ENCODE results near the gene DGKQ.

Gene DGKQ

GRCh38 chr4:955161-955921 lies 18.0 kb downstream of the DGKQ start:
- TF ChIP-seq, protein P1, sequence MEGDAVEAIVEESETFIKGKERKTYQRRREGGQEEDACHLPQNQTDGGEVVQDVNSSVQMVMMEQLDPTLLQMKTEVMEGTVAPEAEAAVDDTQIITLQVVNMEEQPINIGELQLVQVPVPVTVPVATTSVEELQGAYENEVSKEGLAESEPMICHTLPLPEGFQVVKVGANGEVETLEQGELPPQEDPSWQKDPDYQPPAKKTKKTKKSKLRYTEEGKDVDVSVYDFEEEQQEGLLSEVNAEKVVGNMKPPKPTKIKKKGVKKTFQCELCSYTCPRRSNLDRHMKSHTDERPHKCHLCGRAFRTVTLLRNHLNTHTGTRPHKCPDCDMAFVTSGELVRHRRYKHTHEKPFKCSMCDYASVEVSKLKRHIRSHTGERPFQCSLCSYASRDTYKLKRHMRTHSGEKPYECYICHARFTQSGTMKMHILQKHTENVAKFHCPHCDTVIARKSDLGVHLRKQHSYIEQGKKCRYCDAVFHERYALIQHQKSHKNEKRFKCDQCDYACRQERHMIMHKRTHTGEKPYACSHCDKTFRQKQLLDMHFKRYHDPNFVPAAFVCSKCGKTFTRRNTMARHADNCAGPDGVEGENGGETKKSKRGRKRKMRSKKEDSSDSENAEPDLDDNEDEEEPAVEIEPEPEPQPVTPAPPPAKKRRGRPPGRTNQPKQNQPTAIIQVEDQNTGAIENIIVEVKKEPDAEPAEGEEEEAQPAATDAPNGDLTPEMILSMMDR (IDR thresholded peaks at IDR 0.05; ENCODE audit: insufficient read depth, low read depth, low read length, missing control alignments) = no peak

DNA sequence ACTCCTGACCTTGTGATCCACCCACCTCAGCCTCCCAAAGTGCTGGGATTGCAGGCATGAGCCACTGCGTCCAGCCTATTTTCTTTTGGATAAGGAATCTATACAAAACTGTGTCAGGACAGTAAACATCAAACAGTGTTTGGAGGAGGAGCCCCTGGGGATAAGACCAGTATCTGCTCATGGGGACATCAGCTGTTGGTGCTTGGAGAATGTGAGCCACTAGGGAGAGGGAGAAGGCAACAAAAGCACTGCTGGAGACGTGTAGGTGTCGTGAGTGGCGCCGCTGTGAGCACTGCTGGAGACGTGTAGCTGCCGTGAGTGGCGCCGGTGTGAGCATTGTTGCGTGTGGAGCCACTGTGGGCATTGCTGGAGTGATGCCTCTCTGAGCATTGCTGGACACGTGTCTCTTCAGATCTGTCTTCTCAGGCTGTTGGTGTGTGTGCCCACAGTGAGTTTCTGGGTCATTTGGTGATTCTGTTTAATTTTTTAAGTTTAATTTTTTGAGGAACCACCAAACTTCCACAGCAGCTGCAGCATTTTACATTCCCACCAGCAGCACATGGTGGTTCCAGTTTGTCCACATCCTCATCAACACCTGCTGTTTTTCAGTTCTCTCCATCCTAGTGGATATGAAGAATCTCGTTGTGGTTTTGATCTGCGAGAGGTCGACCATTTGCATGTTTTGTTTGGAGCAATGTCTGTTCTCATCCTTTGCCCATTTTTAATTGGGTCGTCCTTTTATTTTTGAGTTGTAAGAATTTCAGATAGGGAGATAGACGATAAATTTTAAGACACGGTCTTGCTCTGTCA lies 19.0 kb downstream of the DGKQ start:
- DNase-seq (ENCODE audit: low read depth) = no peak
- TF ChIP-seq, protein P1 (IDR thresholded peaks at IDR 0.05; ENCODE audit: insufficient read depth, low read depth, low read length, missing control alignments) = no peak
- no peak overlapping the region for H3K4me3 ChIP-seq (ENCODE audit: low read depth, low read length)

More at GRCh38 chr4:955161-955921, 18.0 kb downstream of the DGKQ start:
- no peak overlapping the region for H3K4me3 ChIP-seq (ENCODE audit: low read depth, low read length)
- no peak for DNase-seq (ENCODE audit: low read depth)

GRCh38 chr4:953574-953915 lies 19.8 kb downstream of the DGKQ start:
- no peak for DNase-seq (ENCODE audit: low read depth)
- no peak overlapping the region for H3K4me3 ChIP-seq (ENCODE audit: low read depth, low read length)
- TF ChIP-seq, protein P1 (IDR thresholded peaks at IDR 0.05; ENCODE audit: insufficient read depth, low read depth, low read length, missing control alignments) = no peak

DNA sequence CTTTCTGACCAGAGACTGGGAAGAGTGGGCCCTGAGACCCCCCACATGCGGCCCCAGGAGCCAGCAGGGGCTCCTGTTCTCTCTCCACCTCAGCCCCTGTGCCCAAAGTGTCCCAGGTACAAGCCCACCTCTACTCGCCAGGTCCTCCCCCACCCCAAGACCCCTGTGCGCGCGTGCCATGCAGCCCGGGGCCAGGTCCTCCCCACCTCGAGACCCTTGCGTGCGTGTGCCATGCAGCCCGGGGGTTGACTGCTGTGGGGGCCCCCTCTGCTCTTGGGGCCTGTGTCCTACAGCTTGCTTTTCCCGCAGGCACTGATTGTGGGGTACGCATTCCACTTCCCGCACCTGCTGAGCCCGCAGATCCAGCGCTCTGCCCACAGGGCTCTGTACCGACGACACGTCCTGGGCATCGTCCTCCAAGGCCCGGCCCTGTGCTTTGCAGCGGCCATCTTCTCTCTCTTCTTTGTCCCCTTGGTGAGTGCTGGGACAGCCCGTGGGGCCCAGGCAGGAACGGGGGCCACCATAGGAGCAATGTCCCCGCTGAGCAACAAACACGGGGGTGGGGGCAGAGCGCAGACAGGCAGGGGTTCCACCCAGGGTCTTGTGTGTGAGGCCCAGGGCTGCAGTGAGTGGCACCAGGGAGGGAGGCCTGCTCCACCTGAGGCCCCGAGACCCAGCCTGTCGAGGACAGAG lies 20.3 kb downstream of the DGKQ start:
- TF ChIP-seq, protein P1 (IDR thresholded peaks at IDR 0.05; ENCODE audit: insufficient read depth, low read depth, low read length, missing control alignments) = no peak
- no peak overlapping the region for H3K4me3 ChIP-seq (ENCODE audit: low read depth, low read length)
- DNase-seq (ENCODE audit: low read depth) = no peak

DNA sequence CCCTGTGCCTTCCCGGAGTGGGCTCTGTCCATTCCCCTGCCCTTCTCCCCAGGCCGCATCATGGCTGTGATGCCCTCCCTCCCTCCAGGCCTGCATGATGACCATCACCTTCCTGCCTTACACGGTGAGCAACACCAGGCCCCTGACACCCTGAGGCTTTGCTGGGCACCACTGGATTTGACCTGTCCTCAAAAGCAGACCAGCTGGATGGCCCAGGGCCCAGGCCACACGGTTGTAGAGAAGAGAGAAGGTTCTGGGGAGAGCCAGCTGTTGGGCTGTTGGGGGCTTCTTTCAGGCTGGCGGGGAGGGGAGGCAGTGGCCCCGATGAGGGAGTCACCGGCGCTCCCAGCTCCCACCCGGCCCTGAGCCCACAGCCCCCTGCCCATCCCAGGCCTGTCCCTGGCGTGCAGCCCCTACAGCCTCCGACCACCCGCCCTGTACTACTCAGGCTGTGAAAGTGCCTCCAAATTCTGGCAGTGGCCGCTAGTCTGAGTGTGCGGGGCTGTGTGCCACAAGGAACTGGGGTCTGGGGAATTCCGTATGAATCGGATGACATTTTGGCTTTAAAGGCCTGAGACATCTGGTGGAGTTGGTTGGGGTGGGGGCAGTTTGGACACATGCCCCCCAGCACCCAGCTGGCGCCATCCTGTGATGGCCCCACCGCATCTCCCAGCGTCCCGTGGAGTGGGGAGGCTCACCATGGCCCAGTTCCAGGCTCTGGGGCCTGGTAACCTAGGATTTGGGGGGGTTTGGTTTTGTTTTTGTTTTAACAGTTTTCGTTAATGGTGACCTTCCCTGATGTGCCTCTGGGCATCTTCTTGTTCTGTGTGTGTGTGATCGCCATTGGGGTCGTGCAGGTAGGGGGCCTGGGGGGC lies 21.5 kb downstream of the DGKQ start:
- DNase-seq (ENCODE audit: low read depth) = no peak
- TF ChIP-seq, protein P1 (IDR thresholded peaks at IDR 0.05; ENCODE audit: insufficient read depth, low read depth, low read length, missing control alignments) = no peak
- no peak overlapping the region for H3K4me3 ChIP-seq (ENCODE audit: low read depth, low read length)

GRCh38 chr4:951186-951585 lies 22.2 kb downstream of the DGKQ start:
- DNase-seq (ENCODE audit: low read depth) = no peak
- TF ChIP-seq, protein P1 (IDR thresholded peaks at IDR 0.05; ENCODE audit: insufficient read depth, low read depth, low read length, missing control alignments) = no peak
- no peak overlapping the region for H3K4me3 ChIP-seq (ENCODE audit: low read depth, low read length)
